Hepatocyte (in vitro differentiated cells): ENCODE measurements around the gene DAND5. TPM values are rescaled to one million over a fixed set of nuclear protein-coding genes. Genes with fewer than 3 reads are reported as not detected.
"Not testable (repeated sequence)": the region's sequence is repeated elsewhere in the genome, so short reads cannot be mapped to it uniquely, and the experiment has no call there.

ENCODE experiments used
- DNase-seq: peaks from one replicate; pipeline ENCODE4 v3.0.0-alpha.2; 2016; ENCODE audit warnings: low spot score
- H2AFZ ChIP-seq: fragments of 200-600 bp; sonication (generic); 2 replicates; pipeline ENCODE4 v1.6.0; 2016; ENCODE audit warnings: antibody characterized with exemption, mild to moderate bottlenecking
- H3K27ac ChIP-seq: fragments of 200-600 bp; sonication (generic); 2 replicates; pipeline ENCODE4 v1.5.1; 2016; ENCODE audit warnings: mild to moderate bottlenecking
- H3K27me3 ChIP-seq: fragments of 200-600 bp; sonication (generic); 2 replicates; pipeline ENCODE4 v1.6.1; 2016
- H3K36me3 ChIP-seq: fragments of 200-600 bp; sonication (generic); replicated peaks from 2 replicates; pipeline ENCODE4 v1.5.1; 2016; ENCODE audit warnings: low read depth; ENCODE audit not compliant: insufficient read depth
- H3K4me1 ChIP-seq: fragments of 200-600 bp; sonication (generic); 2 replicates; pipeline ENCODE4 v1.5.1; 2016; ENCODE audit warnings: mild to moderate bottlenecking, moderate library complexity; ENCODE audit not compliant: insufficient read depth
- H3K4me2 ChIP-seq: fragments of 200-600 bp; sonication (generic); 2 replicates; pipeline ENCODE4 v1.6.0; 2016
- H3K4me3 ChIP-seq: fragments of 200-600 bp; sonication (generic); 2 replicates; pipeline ENCODE4 v1.5.1; 2016; ENCODE audit warnings: mild to moderate bottlenecking
- H3K79me2 ChIP-seq: fragments of 200-600 bp; sonication (generic); 2 replicates; pipeline ENCODE4 v1.6.0; 2017; ENCODE audit warnings: mild to moderate bottlenecking
- H3K9me2 ChIP-seq: fragments of 200-600 bp; sonication (generic); replicated peaks from 2 replicates; pipeline ENCODE4 v1.6.0; 2017; ENCODE audit warnings: mild to moderate bottlenecking; ENCODE audit not compliant: insufficient read depth
- H3K9me3 ChIP-seq: fragments of 200-600 bp; sonication (generic); 2 replicates; pipeline ENCODE4 v1.5.1; 2016; ENCODE audit warnings: low read depth, mild to moderate bottlenecking
- H4K20me1 ChIP-seq: fragments of 200-600 bp; sonication (generic); 2 replicates; pipeline ENCODE4 v1.6.0; 2016; ENCODE audit warnings: mild to moderate bottlenecking; ENCODE audit not compliant: insufficient read depth, poor library complexity, severe bottlenecking
- CTCF ChIP-seq: fragments of 200-600 bp; sonication (generic); IDR thresholded peaks from 2 replicates; pipeline ENCODE4 v1.5.1; 2016; ENCODE audit warnings: antibody characterized with exemption, mild to moderate bottlenecking; ENCODE audit not compliant: poor library complexity
- EZH2 ChIP-seq: fragments of 200-600 bp; sonication (generic); IDR thresholded peaks from 2 replicates; pipeline ENCODE4 v1.6.1; 2016; ENCODE audit warnings: antibody characterized with exemption, mild to moderate bottlenecking, borderline replicate concordance
- EZH2phosphoT487 ChIP-seq: fragments of 200-600 bp; sonication (generic); IDR thresholded peaks from one replicate; pipeline ENCODE4 v1.6.1; 2018; ENCODE audit warnings: antibody characterized with exemption, mild to moderate bottlenecking, low read depth, moderate library complexity; ENCODE audit not compliant: unreplicated experiment, severe bottlenecking
- WGBS: methylation state at CpG from one replicate; pipeline ENCODE4 v1.1.6; 2016; ENCODE audit warnings: low lambda C conversion rate; ENCODE audit errors: missing lambda C conversion rate; 5-methylcytosine and 5-hydroxymethylcytosine counted together
- polyA plus RNA-seq: library from polyadenylated mRNA; unstranded; fragments of >200 nt; fragmentation: Nextera tagmentation; extraction: Ambion mirVana; gene quantifications from 2 replicates; pipeline ENCODE4 v1.2.1, GENCODE V29; 2016
- total RNA-seq: library from RNA; depleted of rRNA; stranded (reverse); fragments of >200 nt; gene quantifications from 2 replicates; pipeline ENCODE4 v1.2.3, GENCODE V29; 2014

DAND5 gene
- total and polyA plus RNA-seq, 2 experiments from 2014 or later = 0.17 TPM; not detected in 1

GRCh38 chr19:12975221-12975741 is 5.9 kb downstream of the DAND5 start:
- Histone ChIP-seq H3K9me2 (no peaks in the 10 kb centered on the region), H3K27ac (no peak overlapping the region), H3K4me2 (no peak overlapping the region), H4K20me1 (no peaks in the 10 kb centered on the region), H3K9me3 (no peaks in the 10 kb centered on the region), H3K36me3 (no peaks in the 10 kb centered on the region), H3K4me3 (no peak overlapping the region), H3K27me3 (no peaks in the 10 kb centered on the region), H3K4me1 (no peaks in the 10 kb centered on the region), H3K79me2 (no peaks in the 10 kb centered on the region), H2AFZ (no peak overlapping the region)
- no peak for DNase-seq
- TF ChIP-seq CTCF (no peak), EZH2phosphoT487 (no peak), EZH2 (no peak)
- WGBS = 82% methylated on average over 3 of the region's 17 CpGs

DNA sequence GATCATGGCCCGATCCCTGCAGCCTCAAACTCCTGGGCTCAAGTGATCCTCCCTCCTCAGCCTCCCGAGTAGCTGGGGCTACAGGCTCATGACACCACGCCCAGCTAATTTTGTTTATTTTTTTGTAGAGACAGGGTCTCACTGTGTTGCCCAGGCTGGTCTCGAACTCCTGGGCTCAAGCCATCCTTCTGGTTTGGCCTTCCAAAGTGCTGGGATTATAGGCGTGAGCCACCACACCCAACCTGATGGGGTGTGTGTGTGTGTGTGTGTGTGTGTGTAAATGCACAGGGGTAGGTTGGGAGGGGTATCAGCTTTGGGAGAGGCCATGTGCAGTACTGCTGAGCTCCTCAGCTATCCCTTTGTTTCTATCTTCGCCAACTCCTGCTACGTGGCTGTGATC is 6.7 kb downstream of the DAND5 start:
- H3K9me2 ChIP-seq, DNase-seq, H3K27me3 ChIP-seq, H3K4me2 ChIP-seq, H4K20me1 ChIP-seq, H3K79me2 ChIP-seq, H3K36me3 ChIP-seq, H3K4me3 ChIP-seq, H3K27ac ChIP-seq, H3K9me3 ChIP-seq, H2AFZ ChIP-seq, H3K4me1 ChIP-seq: not testable (repeated sequence)
- 82% methylated on average over 7 of the region's 7 CpGs for WGBS

DNA sequence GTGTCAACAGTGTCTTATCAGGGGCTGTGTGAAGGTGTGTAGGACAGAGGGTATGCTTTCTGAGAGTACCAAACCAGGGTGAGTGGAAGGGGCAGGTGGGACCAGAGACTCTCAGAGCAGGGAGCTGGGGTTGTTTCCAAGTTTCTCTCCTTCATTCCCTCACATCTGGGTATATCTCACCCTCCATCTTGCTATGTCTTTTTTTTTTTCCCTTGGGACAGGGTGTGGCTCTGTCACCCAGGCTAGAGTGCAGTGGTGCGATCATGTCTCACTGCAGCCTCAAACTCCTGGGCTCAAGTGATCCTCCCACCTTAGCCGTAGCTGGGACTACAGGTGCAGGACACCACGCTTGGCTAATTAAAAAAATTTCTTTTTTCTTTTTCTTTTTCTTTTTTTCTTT is 10.6 kb downstream of the DAND5 start:
- WGBS = 74% methylated on average over 3 of the region's 3 CpGs
- peaks cover 7% of the 10 kb centered on the region for H3K4me1 ChIP-seq
- H3K79me2 ChIP-seq = no peaks in the 10 kb centered on the region
- H3K27ac ChIP-seq = no peak overlapping the region
- TF ChIP-seq EZH2 (no peak), CTCF (no peak), EZH2phosphoT487 (no peak)
- no peak overlapping the region for H2AFZ ChIP-seq
- H3K4me3 ChIP-seq = no peak overlapping the region
- no peaks in the 10 kb centered on the region for H3K9me3 ChIP-seq
- no peak overlapping the region for H3K4me2 ChIP-seq
- no peaks in the 10 kb centered on the region for H3K9me2 ChIP-seq
- no peaks in the 10 kb centered on the region for H3K36me3 ChIP-seq
- no peaks in the 10 kb centered on the region for H4K20me1 ChIP-seq
- no peak for DNase-seq
- peaks cover 21% of the 10 kb centered on the region for H3K27me3 ChIP-seq

- Histone ChIP-seq H3K4me1 (peaks cover 11% of the 10 kb centered on the region), H2AFZ (no peak overlapping the region), H3K4me2 (no peak overlapping the region), H3K9me2 (no peaks in the 10 kb centered on the region), H3K27ac (no peak overlapping the region), H3K27me3 (peaks cover 21% of the 10 kb centered on the region), H4K20me1 (no peaks in the 10 kb centered on the region), H3K36me3 (no peaks in the 10 kb centered on the region), H3K9me3 (no peaks in the 10 kb centered on the region), H3K79me2 (no peaks in the 10 kb centered on the region), H3K4me3 (no peak overlapping the region)
- TF ChIP-seq EZH2 (no peak), CTCF (no peak), EZH2phosphoT487 (no peak)
- no peak for DNase-seq
- WGBS = 86% methylated on average over 5 of the region's 6 CpGs
Observed at GRCh38 chr19:12982648-12983047, 13.3 kb downstream of the DAND5 start.
